ENCODE data around the gene TUBA4A.
"Not testable (repeated sequence)": the region's sequence is repeated elsewhere in the genome, so short reads cannot be mapped to it uniquely, and the experiment has no call there.

Gene TUBA4A

GRCh38 chr2:219253753-219254589, at the start of gene TUBA4A:
Gene TUBA4A, minus strand, starts transcription at chr2:219253918. Its CDS starts 60 bp downstream, at chr2:219253858.
- DNase-seq (ENCODE audit: low read depth in 2 of 2) = peak; percentile 80 to 86

GRCh38 chr2:219302412-219302968, 48.8 kb upstream of the TUBA4A start:
- DNase-seq (ENCODE audit: low read depth in 2 of 2) = no peak

GRCh38 chr2:219300022-219300421, 46.3 kb upstream of the TUBA4A start:
- no peak for DNase-seq (ENCODE audit: low read depth in 2 of 2)

GRCh38 chr2:219299372-219299760, 45.6 kb upstream of the TUBA4A start:
- DNase-seq (ENCODE audit: low read depth in 2 of 2) = no peak

- peak; percentile 76 to 89 for DNase-seq (ENCODE audit: low read depth in 2 of 2)
These were observed 45.1 kb upstream of the TUBA4A start for GRCh38 chr2:219298759-219299371.

GRCh38 chr2:219297766-219298456, 44.2 kb upstream of the TUBA4A start:
- no peak for DNase-seq (ENCODE audit: low read depth in 2 of 2)

- no peak for DNase-seq (ENCODE audit: low read depth in 2 of 2)
These were observed 43.1 kb upstream of the TUBA4A start for GRCh38 chr2:219296631-219297391.

- no peak for DNase-seq (ENCODE audit: low read depth in 2 of 2)
These were observed 42.4 kb upstream of the TUBA4A start for GRCh38 chr2:219296142-219296541.

GRCh38 chr2:219294356-219295351, 40.9 kb upstream of the TUBA4A start:
- DNase-seq (ENCODE audit: low read depth in 2 of 2) = peak; percentile 79 to 85

- no peak for DNase-seq (ENCODE audit: low read depth in 2 of 2)
These were observed 40.1 kb upstream of the TUBA4A start for GRCh38 chr2:219293736-219294231.

- no peak for DNase-seq (ENCODE audit: low read depth in 2 of 2)
These were observed 38.9 kb upstream of the TUBA4A start for GRCh38 chr2:219292616-219293015.

GRCh38 chr2:219291910-219292490, 38.3 kb upstream of the TUBA4A start:
- DNase-seq (ENCODE audit: low read depth in 2 of 2) = no peak

GRCh38 chr2:219291394-219291793, 37.7 kb upstream of the TUBA4A start:
- DNase-seq (ENCODE audit: low read depth in 2 of 2) = no peak

- DNase-seq (ENCODE audit: low read depth in 2 of 2) = no peak
These were observed 36.9 kb upstream of the TUBA4A start for GRCh38 chr2:219290381-219291171.

GRCh38 chr2:219289537-219290361, 36.0 kb upstream of the TUBA4A start:
- no peak for DNase-seq (ENCODE audit: low read depth in 2 of 2)

GRCh38 chr2:219289195-219289536, 35.4 kb upstream of the TUBA4A start:
- DNase-seq (ENCODE audit: low read depth in 2 of 2) = no peak

- DNase-seq (ENCODE audit: low read depth in 2 of 2) = no peak
These were observed 34.0 kb upstream of the TUBA4A start for GRCh38 chr2:219287580-219288265.

- not testable (repeated sequence) for DNase-seq (ENCODE audit: low read depth in 2 of 2)
These were observed 33.4 kb upstream of the TUBA4A start for GRCh38 chr2:219287116-219287440.
